ENCODE results near the gene PIP5K1B.

PIP5K1B gene

GRCh38 chr9:68925175-68925574 lies 220.1 kb downstream of the PIP5K1B start:
- no peak overlapping the region for H3K4me3 ChIP-seq (ENCODE audit: control insufficient read depth, low read depth, low read length)
- DNase-seq (ENCODE audit: low read depth) = no peak
- no peak for TF ChIP-seq CTCF (conservative IDR thresholded peaks at IDR 0.05; ENCODE audit: control insufficient read depth, insufficient read depth, low read depth, low read length)

GRCh38 chr9:68927165-68927564 lies 222.1 kb downstream of the PIP5K1B start:
- no peak for TF ChIP-seq CTCF (conservative IDR thresholded peaks at IDR 0.05; ENCODE audit: control insufficient read depth, insufficient read depth, low read depth, low read length)
- no peak for DNase-seq (ENCODE audit: low read depth)
- no peak overlapping the region for H3K4me3 ChIP-seq (ENCODE audit: control insufficient read depth, low read depth, low read length)

- TF ChIP-seq CTCF (conservative IDR thresholded peaks at IDR 0.05; ENCODE audit: control insufficient read depth, insufficient read depth, low read depth, low read length) = no peak
- no peak overlapping the region for H3K4me3 ChIP-seq (ENCODE audit: control insufficient read depth, low read depth, low read length)
- DNase-seq (ENCODE audit: low read depth) = no peak
Measured at GRCh38 chr9:68931821-68932220, 226.8 kb downstream of the PIP5K1B start.

GRCh38 chr9:68932458-68932857 lies 227.4 kb downstream of the PIP5K1B start:
- no peak for TF ChIP-seq CTCF (conservative IDR thresholded peaks at IDR 0.05; ENCODE audit: control insufficient read depth, insufficient read depth, low read depth, low read length)
- DNase-seq (ENCODE audit: low read depth) = no peak

GRCh38 chr9:68933434-68934328 lies 228.6 kb downstream of the PIP5K1B start:
- no peak overlapping the region for H3K4me3 ChIP-seq (ENCODE audit: control insufficient read depth, low read depth, low read length)
- DNase-seq (ENCODE audit: low read depth) = no peak
- no peak for TF ChIP-seq CTCF (conservative IDR thresholded peaks at IDR 0.05; ENCODE audit: control insufficient read depth, insufficient read depth, low read depth, low read length)

More at GRCh38 chr9:68932458-68932857, 227.4 kb downstream of the PIP5K1B start:
- no peak overlapping the region for H3K4me3 ChIP-seq (ENCODE audit: control insufficient read depth, low read depth, low read length)

GRCh38 chr9:68934329-68934644 lies 229.2 kb downstream of the PIP5K1B start:
- no peak for TF ChIP-seq CTCF (conservative IDR thresholded peaks at IDR 0.05; ENCODE audit: control insufficient read depth, insufficient read depth, low read depth, low read length)
- DNase-seq (ENCODE audit: low read depth) = no peak
- H3K4me3 ChIP-seq (ENCODE audit: control insufficient read depth, low read depth, low read length) = no peak overlapping the region

Data from fibroblast of mammary gland (primary cell).